CD14-positive monocyte (primary cell): ENCODE measurements around the gene TMEFF1. TPM values are rescaled to one million over a fixed set of nuclear protein-coding genes. Genes with fewer than 3 reads are reported as not detected.
"Not testable (repeated sequence)": the region's sequence is repeated elsewhere in the genome, so short reads cannot be mapped to it uniquely, and the experiment has no call there.

Source experiments
- DNase-seq, 3 donors: peaks; one replicate each; pipeline ENCODE4 v3.0.0-alpha.2; 2011 to 2022
- H2AFZ ChIP-seq: 2 replicates; pipeline ENCODE4 v1.6.0; 2012; ENCODE audit warnings: mild to moderate bottlenecking, low read depth, low read length, inconsistent platforms; ENCODE audit not compliant: insufficient read depth, poor library complexity, severe bottlenecking
- H3K27ac ChIP-seq, 2 donors: 1 replicate in 1 of 2; 2 replicates in 1 of 2; pipeline ENCODE4 v1.5.1; 2012 to 2013; ENCODE audit warnings: low read length in 2 of 2, control low read depth in 1 of 2, inconsistent platforms in 1 of 2, low read depth in 1 of 2, mild to moderate bottlenecking in 1 of 2
- H3K27me3 ChIP-seq, 2 donors: one replicate each; pipeline versions ENCODE4 v1.6.0 to v1.6.1; 2011 to 2013; ENCODE audit warnings: low read length in 2 of 2; ENCODE audit not compliant: control insufficient read depth in 2 of 2, insufficient read depth in 2 of 2
- H3K36me3 ChIP-seq, 2 donors: replicated peaks in 1 of 2; 1 replicate in 1 of 2; 2 replicates in 1 of 2; pipeline versions ENCODE4 v1.5.1 to v1.6.1; 2012 to 2013; ENCODE audit warnings: low read length in 2 of 2, control low read depth in 1 of 2, inconsistent platforms in 1 of 2, mild to moderate bottlenecking in 1 of 2; ENCODE audit not compliant: insufficient read depth in 2 of 2, control insufficient read depth in 1 of 2
- H3K4me1 ChIP-seq, 2 donors: 1 replicate in 1 of 2; 2 replicates in 1 of 2; pipeline versions ENCODE4 v1.5.1 to v1.6.1; 2012 to 2013; ENCODE audit warnings: low read length in 2 of 2, control low read depth in 1 of 2, inconsistent platforms in 1 of 2, mild to moderate bottlenecking in 1 of 2, moderate library complexity in 1 of 2; ENCODE audit not compliant: insufficient read depth in 2 of 2, control insufficient read depth in 1 of 2
- H3K4me2 ChIP-seq: replicated peaks from 2 replicates; pipeline ENCODE3; 2012; ENCODE audit warnings: low read length, moderate library complexity, mild to moderate bottlenecking; ENCODE audit not compliant: poor library complexity, severe bottlenecking; ENCODE audit errors: extremely low read depth
- H3K4me3 ChIP-seq, 3 experiments: fragments of 200-600 bp in 1 of 3; sonication (generic) in 1 of 3; replicated peaks in 1 of 3; 1 replicate in 2 of 3; 2 replicates in 1 of 3; pipeline ENCODE4 v1.5.1; 2011 to 2013; ENCODE audit warnings: low read length in 3 of 3, mild to moderate bottlenecking in 3 of 3, control low read depth in 2 of 3, low read depth in 2 of 3, inconsistent platforms in 1 of 3, moderate library complexity in 1 of 3
- H3K79me2 ChIP-seq: 2 replicates; pipeline ENCODE4 v1.6.0; 2012; ENCODE audit warnings: mild to moderate bottlenecking, control low read depth, inconsistent platforms, low read length, moderate library complexity; ENCODE audit not compliant: insufficient read depth
- H3K9ac ChIP-seq: 2 replicates; pipeline ENCODE4 v1.6.0; 2017; ENCODE audit warnings: low read length, mild to moderate bottlenecking; ENCODE audit not compliant: insufficient read depth, poor library complexity, severe bottlenecking
- H3K9me3 ChIP-seq, 2 donors: replicated peaks in 1 of 2; 1 replicate in 1 of 2; 2 replicates in 1 of 2; pipeline versions ENCODE4 v1.5.1 to v1.6.1; 2012 to 2013; ENCODE audit warnings: low read length in 2 of 2, control low read depth in 1 of 2; ENCODE audit not compliant: control insufficient read depth in 1 of 2, insufficient read depth in 1 of 2
- H4K20me1 ChIP-seq: 2 replicates; pipeline ENCODE4 v1.6.0; 2012; ENCODE audit warnings: mild to moderate bottlenecking, low read length, control low read depth, moderate library complexity; ENCODE audit not compliant: insufficient read depth
- H3K27ac Mint-ChIP-seq, 7 donors: one replicate each; pipeline ENCODE4 v1.8.0; 2020; ENCODE audit warnings: mild to moderate bottlenecking in 7 of 7, mixed read lengths in 7 of 7, moderate library complexity in 6 of 7, inconsistent platforms in 2 of 7
- H3K27me3 Mint-ChIP-seq, 3 donors: one replicate each; pipeline ENCODE4 v1.8.0; 2021 to 2022; ENCODE audit warnings: low read depth in 3 of 3, mild to moderate bottlenecking in 3 of 3, mixed read lengths in 3 of 3, moderate library complexity in 3 of 3, inconsistent platforms in 1 of 3
- H3K36me3 Mint-ChIP-seq, 2 donors: one replicate each; pipeline ENCODE4 v1.8.0; 2020; ENCODE audit warnings: mixed read lengths in 2 of 2, inconsistent platforms in 1 of 2, mild to moderate bottlenecking in 1 of 2
- H3K4me1 Mint-ChIP-seq: one replicate; pipeline ENCODE4 v1.8.0; 2020; ENCODE audit warnings: mild to moderate bottlenecking, mixed read lengths
- H3K4me3 Mint-ChIP-seq, 2 donors: one replicate each; pipeline ENCODE4 v1.8.0; 2020; ENCODE audit warnings: mild to moderate bottlenecking in 2 of 2, mixed read lengths in 2 of 2, moderate library complexity in 1 of 2
- H3K9me3 Mint-ChIP-seq, 7 donors: one replicate each; pipeline ENCODE4 v1.8.0; 2020 to 2022; ENCODE audit warnings: mixed read lengths in 7 of 7, mild to moderate bottlenecking in 6 of 7, moderate library complexity in 6 of 7, inconsistent platforms in 2 of 7
- WGBS: methylation state at CpG from one replicate; pipeline ENCODE4 v1.1.5; 2013; ENCODE audit warnings: missing lambda C conversion rate; ENCODE audit not compliant: insufficient coverage; 5-methylcytosine and 5-hydroxymethylcytosine counted together
- intact Hi-C, 2 donors: fragments of 100-400 bp; cut with micrococcal nuclease; formaldehyde crosslinking; loops; one replicate each; pipeline versions ENCODE4 v1.15.0 to v1.15.1; 2023
- polyA plus RNA-seq, 3 donors: library from polyadenylated mRNA; depleted of rRNA in 1 of 3; unstranded in 2 of 3; stranded (reverse) in 1 of 3; fragments of 300-500 nt in 2 of 3; fragments of >200 nt in 1 of 3; fragmentation: Illumina TruSeq in 2 of 3; gene quantifications; 1 replicate in 2 of 3; 2 replicates in 1 of 3; pipeline ENCODE4 v1.2.3, GENCODE V29; 2012 to 2021
- TF ChIP-seq, protein P1 (sequence below): fragments of 200-600 bp; IDR thresholded peaks from one replicate; pipeline ENCODE4 v1.8.0; 2022; ENCODE audit warnings: antibody characterized with exemption, mild to moderate bottlenecking

Gene TMEFF1
- polyA plus RNA-seq, 3 donors = not detected

DNA sequence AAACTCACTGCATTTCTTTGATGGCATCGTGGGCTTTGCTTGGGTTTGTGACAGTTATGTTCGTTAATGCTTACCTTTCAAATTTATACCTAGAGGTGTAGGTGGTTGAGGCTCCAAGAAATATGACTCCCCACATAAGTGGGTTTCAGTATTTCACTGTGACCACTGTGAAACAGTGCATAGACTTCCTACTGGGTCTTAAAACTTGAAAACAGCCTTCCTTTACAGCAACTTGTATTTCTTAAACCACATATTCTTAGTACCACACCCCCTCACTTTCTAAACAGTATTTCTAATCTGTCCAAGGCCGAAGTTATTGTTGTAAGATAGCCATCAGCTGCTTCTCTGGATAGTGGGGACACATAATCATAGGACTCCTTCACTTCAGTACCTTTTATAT is 48.3 kb downstream of the TMEFF1 start:
- H2AFZ ChIP-seq = no peak overlapping the region
- no peaks in the 10 kb centered on the region for H3K9me3 ChIP-seq
- no peak overlapping the region for H3K4me3 Mint-ChIP-seq
- H3K9me3 Mint-ChIP-seq = peaks cover 0 to 5% (median 0%) of the 10 kb centered on the region in 7 donors
- no peak overlapping the region for H3K4me2 ChIP-seq
- no CpG with 5 or more reads among the region's 3 CpGs for WGBS
- H3K79me2 ChIP-seq = no peaks in the 10 kb centered on the region
- H3K9ac ChIP-seq = no peak overlapping the region
- H3K27ac Mint-ChIP-seq = no peak overlapping the region
- TF ChIP-seq, protein P1, sequence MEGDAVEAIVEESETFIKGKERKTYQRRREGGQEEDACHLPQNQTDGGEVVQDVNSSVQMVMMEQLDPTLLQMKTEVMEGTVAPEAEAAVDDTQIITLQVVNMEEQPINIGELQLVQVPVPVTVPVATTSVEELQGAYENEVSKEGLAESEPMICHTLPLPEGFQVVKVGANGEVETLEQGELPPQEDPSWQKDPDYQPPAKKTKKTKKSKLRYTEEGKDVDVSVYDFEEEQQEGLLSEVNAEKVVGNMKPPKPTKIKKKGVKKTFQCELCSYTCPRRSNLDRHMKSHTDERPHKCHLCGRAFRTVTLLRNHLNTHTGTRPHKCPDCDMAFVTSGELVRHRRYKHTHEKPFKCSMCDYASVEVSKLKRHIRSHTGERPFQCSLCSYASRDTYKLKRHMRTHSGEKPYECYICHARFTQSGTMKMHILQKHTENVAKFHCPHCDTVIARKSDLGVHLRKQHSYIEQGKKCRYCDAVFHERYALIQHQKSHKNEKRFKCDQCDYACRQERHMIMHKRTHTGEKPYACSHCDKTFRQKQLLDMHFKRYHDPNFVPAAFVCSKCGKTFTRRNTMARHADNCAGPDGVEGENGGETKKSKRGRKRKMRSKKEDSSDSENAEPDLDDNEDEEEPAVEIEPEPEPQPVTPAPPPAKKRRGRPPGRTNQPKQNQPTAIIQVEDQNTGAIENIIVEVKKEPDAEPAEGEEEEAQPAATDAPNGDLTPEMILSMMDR = no peak
- H3K27ac ChIP-seq = no peak overlapping the region
- DNase-seq = no peak
- H3K4me1 ChIP-seq = no peaks in the 10 kb centered on the region
- H4K20me1 ChIP-seq = no peaks in the 10 kb centered on the region
- H3K36me3 Mint-ChIP-seq = no peaks in the 10 kb centered on the region
- peaks cover 3% of the 10 kb centered on the region for H3K4me1 Mint-ChIP-seq
- no peaks in the 10 kb centered on the region for H3K27me3 Mint-ChIP-seq
- H3K36me3 ChIP-seq = no peaks in the 10 kb centered on the region
- intact Hi-C loops = no loop called here
- no peak overlapping the region for H3K4me3 ChIP-seq
- no peaks in the 10 kb centered on the region for H3K27me3 ChIP-seq

DNA sequence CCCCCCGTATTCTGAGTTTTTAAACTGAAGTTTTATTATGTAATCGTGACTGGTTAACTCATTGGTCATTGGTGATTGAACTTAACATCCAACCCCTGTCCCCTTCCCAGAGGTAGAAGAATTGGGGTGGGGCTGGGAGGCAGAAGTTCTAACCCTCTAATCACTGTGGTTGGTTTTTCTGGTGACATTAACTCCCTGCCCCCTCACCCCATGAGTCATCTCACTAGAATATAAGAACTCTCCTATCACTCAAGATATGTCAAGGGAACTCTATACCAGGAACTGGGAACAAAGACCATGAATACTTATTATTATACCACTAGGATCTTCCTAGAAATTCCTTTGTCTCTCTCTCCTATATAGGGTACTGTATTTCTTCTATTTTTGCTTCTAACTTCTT is 52.6 kb downstream of the TMEFF1 start:
- Histone ChIP-seq H3K27ac (no peak overlapping the region), H4K20me1 (no peaks in the 10 kb centered on the region), H3K4me1 (no peaks in the 10 kb centered on the region), H3K9me3 (peaks cover 0 to 11% of the 10 kb centered on the region in 2 donors), H2AFZ (no peak overlapping the region), H3K9ac (no peak overlapping the region), H3K4me2 (no peak overlapping the region), H3K27me3 (no peaks in the 10 kb centered on the region), H3K79me2 (no peaks in the 10 kb centered on the region), H3K36me3 (no peaks in the 10 kb centered on the region), H3K4me3 (no peak overlapping the region)
- DNase-seq = no peak
- intact Hi-C loops = no loop called here
- no CpG with 5 or more reads among the region's 2 CpGs for WGBS
- Mint-ChIP-seq H3K27me3 (peaks cover 0 to 4% (median 2%) of the 10 kb centered on the region in 3 donors), H3K4me1 (peaks cover 4% of the 10 kb centered on the region), H3K4me3 (no peak overlapping the region), H3K9me3 (peaks cover 6 to 15% (median 10%) of the 10 kb centered on the region in 7 donors), H3K36me3 (no peaks in the 10 kb centered on the region), H3K27ac (no peak overlapping the region)
- TF ChIP-seq, protein P1 = no peak

DNA sequence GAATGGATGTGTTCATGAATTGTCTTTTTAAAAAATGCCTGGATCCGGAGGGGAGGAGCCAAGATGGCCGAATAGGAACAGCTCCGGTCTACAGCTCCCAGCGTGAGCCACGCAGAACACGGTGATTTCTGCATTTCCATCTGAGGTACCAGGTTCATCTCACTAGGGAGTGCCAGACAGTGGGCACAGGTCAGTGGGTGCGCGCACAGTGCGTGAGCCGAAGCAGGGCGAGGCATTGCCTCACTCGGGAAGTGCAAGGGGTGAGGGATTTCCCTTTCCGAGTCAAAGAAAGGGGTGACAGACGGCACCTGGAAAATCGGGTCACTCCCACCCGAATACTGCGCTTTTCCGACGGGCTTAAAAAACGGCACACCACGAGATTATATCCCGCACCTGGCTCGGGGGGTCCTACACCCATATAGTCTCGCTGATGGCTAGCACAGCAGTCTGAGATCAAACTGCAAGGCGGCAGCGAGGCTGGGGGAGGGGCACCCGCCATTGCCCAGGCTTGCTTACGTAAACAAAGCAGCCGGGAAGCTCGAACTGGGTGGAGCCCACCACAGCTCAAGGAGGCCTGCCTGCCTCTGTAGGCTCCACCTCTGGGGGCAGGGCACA is 54.3 kb downstream of the TMEFF1 start:
- H3K27me3 ChIP-seq, H3K79me2 ChIP-seq, H2AFZ ChIP-seq, H3K27me3 Mint-ChIP-seq, H3K36me3 ChIP-seq, H3K4me3 Mint-ChIP-seq, H4K20me1 ChIP-seq, H3K27ac Mint-ChIP-seq, H3K4me2 ChIP-seq, H3K4me1 Mint-ChIP-seq, H3K36me3 Mint-ChIP-seq, H3K4me3 ChIP-seq, H3K4me1 ChIP-seq, DNase-seq, H3K27ac ChIP-seq, H3K9ac ChIP-seq, intact Hi-C loops: not testable (repeated sequence)
- WGBS = 89% methylated on average over 15 of the region's 30 CpGs
- H3K9me3 ChIP-seq = peaks cover 0 to 11% of the 10 kb centered on the region in 2 donors
- peaks cover 6 to 15% (median 11%) of the 10 kb centered on the region in 7 donors for H3K9me3 Mint-ChIP-seq
